H1 (cell line): ENCODE measurements around the gene SIK3. TPM values are rescaled to one million over a fixed set of nuclear protein-coding genes. Genes with fewer than 3 reads are reported as not detected.

Experiments used
- CTCF ChIA-PET: fragments of 300-600 bp; sonication (Branson Sonifier 250); formaldehyde crosslinking; loops from one replicate; lab custom pipeline; 2021; ENCODE audit not compliant: partially characterized antibody; lab: Charles Lee
- POLR2A ChIA-PET: fragments of 300-600 bp; sonication (Branson Sonifier 250); formaldehyde crosslinking; loops from one replicate; lab custom pipeline; 2021; ENCODE audit warnings: inconsistent platforms; ENCODE audit not compliant: partially characterized antibody; lab: Charles Lee
- DNase-seq, 2 experiments: peaks; one replicate each; pipeline versions ENCODE4 v3.0.0 to v3.0.0-alpha.2; 2010 to 2022; ENCODE audit warnings: low spot score in 2 of 2, low read depth in 1 of 2, mixed read lengths in 1 of 2
- FAIRE-seq: peaks from 2 replicates; lab custom pipeline; 2011; peaks lifted over from hg19 to GRCh38; lab: Jason Lieb, UNC
- H2AFZ ChIP-seq: 2 replicates; pipeline ENCODE4 v1.8.1; 2012; ENCODE audit warnings: low read length, inconsistent platforms
- H2AK5ac ChIP-seq: 2 replicates; pipeline ENCODE4 v1.6.1; 2013; ENCODE audit warnings: low read depth, low read length
- H2BK120ac ChIP-seq: replicated peaks from 2 replicates; pipeline ENCODE3; 2013; ENCODE audit warnings: low read depth, low read length, inconsistent platforms
- H2BK12ac ChIP-seq: 2 replicates; pipeline ENCODE4 v1.6.1; 2013; ENCODE audit warnings: low read depth, low read length
- H2BK15ac ChIP-seq: 2 replicates; pipeline ENCODE4 v1.6.1; 2013; ENCODE audit warnings: low read length
- H2BK20ac ChIP-seq: 2 replicates; pipeline ENCODE4 v1.6.1; 2013; ENCODE audit warnings: low read length
- H2BK5ac ChIP-seq: 2 replicates; pipeline ENCODE4 v1.6.1; 2013; ENCODE audit warnings: low read depth, low read length
- H3K14ac ChIP-seq: 2 replicates; pipeline ENCODE4 v1.6.1; 2013; ENCODE audit warnings: inconsistent platforms; ENCODE audit not compliant: insufficient read length
- H3K18ac ChIP-seq: 2 replicates; pipeline ENCODE4 v1.6.1; 2013; ENCODE audit warnings: low read length; ENCODE audit errors: extremely low read depth
- H3K23ac ChIP-seq: 2 replicates; pipeline ENCODE4 v1.6.1; 2013; ENCODE audit warnings: inconsistent platforms; ENCODE audit not compliant: insufficient read length
- H3K23me2 ChIP-seq: 2 replicates; pipeline ENCODE4 v1.6.1; 2013; ENCODE audit warnings: low read depth, low read length
- H3K27ac ChIP-seq: 2 replicates; pipeline ENCODE4 v1.6.1; 2011; ENCODE audit warnings: low read depth, low read length, inconsistent platforms
- H3K27me3 ChIP-seq, 4 experiments: replicated peaks in 1 of 4; 1 replicate in 1 of 4; 2 replicates in 3 of 4; pipeline versions ENCODE4 v1.6.1 to v1.8.1; 2011 to 2013; ENCODE audit warnings: low read length in 3 of 4, mild to moderate bottlenecking in 3 of 4, inconsistent platforms in 2 of 4, mixed read lengths in 2 of 4, moderate library complexity in 1 of 4; ENCODE audit not compliant: control insufficient read depth in 3 of 4, insufficient read depth in 3 of 4; ENCODE audit errors: extremely low read depth in 1 of 4
- H3K36me3 ChIP-seq, 4 experiments: 2 replicates each; pipeline versions ENCODE4 v1.6.1 to v1.8.1; 2011 to 2013; ENCODE audit warnings: mild to moderate bottlenecking in 4 of 4, low read length in 3 of 4, moderate library complexity in 2 of 4, control low read depth in 1 of 4, inconsistent platforms in 1 of 4; ENCODE audit not compliant: insufficient read depth in 4 of 4, control insufficient read depth in 2 of 4
- H3K4ac ChIP-seq: replicated peaks from 2 replicates; pipeline ENCODE3; 2013; ENCODE audit warnings: low read length, low read depth, mixed read lengths, inconsistent platforms; ENCODE audit not compliant: insufficient read length
- H3K4me1 ChIP-seq, 4 experiments: replicated peaks in 1 of 4; 1 replicate in 1 of 4; 2 replicates in 3 of 4; pipeline versions ENCODE4 v1.6.1 to v1.8.1; 2011 to 2013; ENCODE audit warnings: low read length in 3 of 4, inconsistent platforms in 2 of 4, mixed read lengths in 1 of 4; ENCODE audit not compliant: insufficient read depth in 4 of 4, control insufficient read depth in 3 of 4
- H3K4me2 ChIP-seq, 2 experiments: 2 replicates each; pipeline versions ENCODE4 v1.6.1 to v1.8.1; 2011 to 2013; ENCODE audit warnings: low read depth in 2 of 2, low read length in 2 of 2, control low read depth in 1 of 2, inconsistent platforms in 1 of 2, mild to moderate bottlenecking in 1 of 2; ENCODE audit not compliant: insufficient read depth in 1 of 2
- H3K4me3 ChIP-seq, 4 experiments: fragments of 200-600, 300-600 bp in 1 of 4; sonication (generic), shearing (Covaris generic), sonication (Bioruptor Twin) in 1 of 4; 2 replicates each; pipeline versions ENCODE4 v1.5.1 to v1.8.1; 2011 to 2016; ENCODE audit warnings: low read length in 4 of 4, low read depth in 3 of 4, control low read depth in 2 of 4, inconsistent platforms in 2 of 4, mild to moderate bottlenecking in 2 of 4, mixed read lengths in 1 of 4, moderate library complexity in 1 of 4; ENCODE audit not compliant: insufficient read depth in 2 of 4; ENCODE audit errors: extremely low read depth in 1 of 4
- H3K56ac ChIP-seq: replicated peaks from 2 replicates; pipeline ENCODE3; 2013; ENCODE audit warnings: low read depth, mild to moderate bottlenecking, mixed read lengths, low read length, inconsistent platforms; ENCODE audit not compliant: insufficient read length
- H3K79me1 ChIP-seq: 2 replicates; pipeline ENCODE4 v1.6.1; 2013; ENCODE audit warnings: low read depth, low read length, control low read depth
- H3K79me2 ChIP-seq, 2 experiments: 2 replicates each; pipeline versions ENCODE4 v1.6.1 to v1.8.1; 2012 to 2013; ENCODE audit warnings: low read length in 2 of 2, mild to moderate bottlenecking in 2 of 2, inconsistent platforms in 1 of 2; ENCODE audit not compliant: insufficient read depth in 2 of 2, control insufficient read depth in 1 of 2
- H3K9ac ChIP-seq, 4 experiments: replicated peaks in 1 of 4; 1 replicate in 1 of 4; 2 replicates in 3 of 4; pipeline versions ENCODE4 v1.6.1 to v1.8.1; 2011 to 2013; ENCODE audit warnings: low read depth in 3 of 4, low read length in 3 of 4, control low read depth in 2 of 4, mild to moderate bottlenecking in 2 of 4, moderate library complexity in 2 of 4, inconsistent platforms in 1 of 4; ENCODE audit errors: extremely low read depth in 1 of 4
- H3K9me3 ChIP-seq, 2 experiments: 2 replicates each; pipeline versions ENCODE4 v1.6.1 to v1.8.1; 2012 to 2013; ENCODE audit warnings: mild to moderate bottlenecking in 2 of 2, moderate library complexity in 2 of 2, control low read depth in 1 of 2, inconsistent platforms in 1 of 2, low read depth in 1 of 2, low read length in 1 of 2, mixed read lengths in 1 of 2; ENCODE audit not compliant: insufficient read depth in 2 of 2
- H4K20me1 ChIP-seq, 2 experiments: replicated peaks in 1 of 2; 2 replicates each; pipeline versions ENCODE3 to v1.8.1; 2011 to 2013; ENCODE audit warnings: inconsistent platforms in 2 of 2, low read length in 2 of 2, mild to moderate bottlenecking in 1 of 2; ENCODE audit not compliant: insufficient read depth in 2 of 2, control insufficient read depth in 1 of 2
- H4K5ac ChIP-seq: 2 replicates; pipeline ENCODE4 v1.6.1; 2013; ENCODE audit warnings: low read length, low read depth, mixed read lengths, inconsistent platforms; ENCODE audit not compliant: insufficient read length
- H4K8ac ChIP-seq: 2 replicates; pipeline ENCODE4 v1.8.0; 2013; ENCODE audit warnings: mild to moderate bottlenecking, moderate library complexity, low read length, inconsistent platforms; ENCODE audit not compliant: insufficient read depth; ENCODE audit errors: extremely low read depth
- H4K91ac ChIP-seq: replicated peaks from 2 replicates; pipeline ENCODE3; 2013; ENCODE audit warnings: low read length, mixed read lengths, inconsistent platforms; ENCODE audit not compliant: insufficient read length
- BCL11A ChIP-seq, 2 experiments: IDR thresholded peaks; one replicate each; pipeline ENCODE4 v1.6.1; 2011; ENCODE audit warnings: low read depth in 2 of 2, low read length in 2 of 2, mild to moderate bottlenecking in 2 of 2
- CBX5 ChIP-seq: fragments of 300-800, 300-1000 bp; sonication (generic); IDR thresholded peaks from 2 replicates; pipeline ENCODE4 v1.7.1; 2016; ENCODE audit warnings: antibody characterized with exemption, low read length, low read depth
- CHD1 ChIP-seq: IDR thresholded peaks from 2 replicates; pipeline ENCODE4 v1.6.1; 2012; ENCODE audit warnings: low read depth, low read length, improper control_type of control experiment
- GABPA ChIP-seq: IDR thresholded peaks from 2 replicates; pipeline ENCODE4 v1.6.1; 2011; ENCODE audit warnings: mild to moderate bottlenecking, low read length, moderate library complexity, borderline replicate concordance; ENCODE audit not compliant: insufficient read depth
- GTF2F1 ChIP-seq: IDR thresholded peaks from 2 replicates; pipeline ENCODE4 v1.6.1; 2012; ENCODE audit warnings: low read depth, low read length, improper control_type of control experiment, borderline replicate concordance
- JUND ChIP-seq: IDR thresholded peaks from 2 replicates; pipeline ENCODE4 v1.6.1; 2011; ENCODE audit warnings: mild to moderate bottlenecking, improper control_type of control experiment, low read length
- KDM5A ChIP-seq: fragments of 200-600 bp; IDR thresholded peaks from 2 replicates; pipeline ENCODE4 v1.7.1; 2012; ENCODE audit warnings: mild to moderate bottlenecking, low read length, inconsistent platforms, mixed read lengths
- PHF8 ChIP-seq: fragments of 200-600 bp; sonication (generic); conservative IDR thresholded peaks from 2 replicates; pipeline ENCODE4 v1.7.1; 2012; ENCODE audit warnings: low read depth, mild to moderate bottlenecking, inconsistent platforms, low read length, moderate library complexity
- POLR2AphosphoS5 ChIP-seq: IDR thresholded peaks from 2 replicates; pipeline ENCODE4 v1.6.1; 2011; ENCODE audit warnings: low read depth, low read length
- SP1 ChIP-seq: IDR thresholded peaks from 2 replicates; pipeline ENCODE4 v1.6.1; 2011; ENCODE audit warnings: low read depth, low read length
- SRF ChIP-seq: IDR thresholded peaks from 2 replicates; pipeline ENCODE4 v1.6.1; 2011; ENCODE audit warnings: mild to moderate bottlenecking, low read depth, low read length, moderate library complexity
- ZNF274 ChIP-seq: IDR thresholded peaks from 2 replicates; pipeline ENCODE4 v1.7.0; 2012; ENCODE audit warnings: low read length, borderline replicate concordance; ENCODE audit errors: extremely low read depth
- whole genome bisulfite sequencing, 2 experiments: shearing (Covaris generic) in 1 of 2; methylation state at CpG; one replicate each; pipeline versions ENCODE4 v1.1.6 to v1.1.7; 2013 to 2015; ENCODE audit warnings: low lambda C conversion rate in 2 of 2, mixed read lengths in 2 of 2, inconsistent platforms in 1 of 2, low coverage in 1 of 2, missing lambda C conversion rate in 1 of 2; ENCODE audit not compliant: insufficient replicate concordance in 2 of 2, insufficient coverage in 1 of 2, insufficient read length in 1 of 2; ENCODE audit errors: extremely low coverage in 1 of 2, missing lambda C conversion rate in 1 of 2; 5-methylcytosine and 5-hydroxymethylcytosine counted together
- polyA plus RNA-seq, 7 experiments: library from polyadenylated mRNA; depleted of rRNA in 3 of 7; stranded (reverse) in 5 of 7; unstranded in 2 of 7; fragments of >200 nt in 5 of 7; fragments of 200-250 nt in 2 of 7; gene quantifications; 1 replicate in 5 of 7; 2 replicates in 1 of 7; 4 replicates in 1 of 7; pipeline versions ENCODE4 v1.2.1 to v1.2.3, GENCODE V29; 2011 to 2013; ENCODE audit warnings: missing spikeins in 2 of 7, mixed read lengths in 2 of 7
- total RNA-seq: library from RNA; stranded (reverse); fragmentation: NEBNext Ultra II Directional; extraction: Animal tissue kit (Norgen Biotek cat#: 25700); gene quantifications from 2 replicates; pipeline ENCODE4 v1.2.1, GENCODE V29; 2021
- TF ChIP-seq, protein P1 (sequence below), 3 experiments: IDR thresholded peaks; 1 replicate in 2 of 3; 2 replicates in 1 of 3; pipeline versions ENCODE4 v1.5.1 to v1.6.1; 2011; ENCODE audit warnings: low read length in 3 of 3, mild to moderate bottlenecking in 3 of 3, inconsistent platforms in 2 of 3, low read depth in 1 of 3, moderate library complexity in 1 of 3; ENCODE audit not compliant: insufficient read depth in 1 of 3; ENCODE audit errors: control extremely low read depth in 1 of 3

SIK3 gene
- total and polyA plus RNA-seq, 2 of the 8 experiments (the other 6 are each of a cell fraction or from before 2014, with no cell fraction given) = 19.9 to 32.1 TPM

DNA sequence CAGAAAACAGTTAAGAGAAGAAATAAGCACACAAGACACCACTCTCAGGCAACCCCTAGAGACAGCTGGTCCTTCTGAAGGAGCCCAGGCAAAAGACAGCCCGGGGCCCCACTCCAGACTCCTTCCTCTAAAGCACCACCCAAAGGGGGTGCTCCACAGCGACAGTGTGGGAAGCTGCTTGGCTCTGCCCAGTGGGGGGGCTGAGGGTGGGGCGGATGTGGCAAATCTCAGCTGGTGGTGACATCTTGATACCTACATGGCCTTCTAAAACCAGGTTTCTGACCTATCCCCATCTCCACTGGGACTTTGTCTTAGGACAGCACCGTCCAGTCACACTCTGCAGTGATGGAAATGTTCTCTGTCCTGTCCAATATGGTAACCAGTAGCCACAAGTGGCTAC is 250.6 kb downstream of the SIK3 start:
- Histone ChIP-seq H3K14ac (no peak overlapping the region), H3K27me3 (no peaks in the 10 kb centered on the region), H4K8ac (no peak overlapping the region), H3K23ac (no peak overlapping the region), H4K20me1 (no peaks in the 10 kb centered on the region), H2BK15ac (no peak overlapping the region), H3K36me3 (peaks cover 12 to 46% (median 29%) of the 10 kb centered on the region in 4 experiments; a peak in 7 of 8 replicates), H4K5ac (no peak overlapping the region), H3K56ac (no peak overlapping the region), H3K79me2 (no peaks in the 10 kb centered on the region), H3K18ac (no peak overlapping the region), H3K27ac (no peak overlapping the region), H2BK20ac (no peak overlapping the region), H4K91ac (no peak overlapping the region), H2AFZ (no peak overlapping the region), H2BK120ac (no peak overlapping the region), H2BK12ac (no peak overlapping the region), H3K4me3 (no peak overlapping the region), H3K4ac (no peak overlapping the region), H2AK5ac (no peak overlapping the region), H2BK5ac (no peak overlapping the region), H3K9ac (no peak overlapping the region), H3K4me2 (no peak overlapping the region), H3K9me3 (no peaks in the 10 kb centered on the region), H3K79me1 (no peaks in the 10 kb centered on the region), H3K4me1 (no peaks in the 10 kb centered on the region), H3K23me2 (no peaks in the 10 kb centered on the region)
- DNase-seq (no peak), FAIRE-seq (no peak)
- CTCF ChIA-PET = interaction anchor here (0.8 to 3.4 kb wide), 5 partner anchors 11 to 379 kb away, joined by 3 to 16 read pairs (median 3); partner anchors contain the start of genes APOA1 and APOA5
- POLR2A ChIA-PET = no interaction called here
- WGBS, 2 experiments = 90% methylated on average over 4 of the region's 4 CpGs; no CpG with 5 or more reads in 1 of the 2 experiments
- TF ChIP-seq SRF (no peak), GTF2F1 (no peak), GABPA (no peak), CBX5 (no peak), KDM5A (no peak), JUND (no peak), SP1 (no peak), POLR2AphosphoS5 (no peak), BCL11A (IDR thresholded peaks at IDR 0.05; ENCODE audit: low read depth in 2 of 2, low read length in 2 of 2) (no peak), ZNF274 (no peak), CHD1 (no peak), PHF8 (no peak)
- TF ChIP-seq, protein P1, sequence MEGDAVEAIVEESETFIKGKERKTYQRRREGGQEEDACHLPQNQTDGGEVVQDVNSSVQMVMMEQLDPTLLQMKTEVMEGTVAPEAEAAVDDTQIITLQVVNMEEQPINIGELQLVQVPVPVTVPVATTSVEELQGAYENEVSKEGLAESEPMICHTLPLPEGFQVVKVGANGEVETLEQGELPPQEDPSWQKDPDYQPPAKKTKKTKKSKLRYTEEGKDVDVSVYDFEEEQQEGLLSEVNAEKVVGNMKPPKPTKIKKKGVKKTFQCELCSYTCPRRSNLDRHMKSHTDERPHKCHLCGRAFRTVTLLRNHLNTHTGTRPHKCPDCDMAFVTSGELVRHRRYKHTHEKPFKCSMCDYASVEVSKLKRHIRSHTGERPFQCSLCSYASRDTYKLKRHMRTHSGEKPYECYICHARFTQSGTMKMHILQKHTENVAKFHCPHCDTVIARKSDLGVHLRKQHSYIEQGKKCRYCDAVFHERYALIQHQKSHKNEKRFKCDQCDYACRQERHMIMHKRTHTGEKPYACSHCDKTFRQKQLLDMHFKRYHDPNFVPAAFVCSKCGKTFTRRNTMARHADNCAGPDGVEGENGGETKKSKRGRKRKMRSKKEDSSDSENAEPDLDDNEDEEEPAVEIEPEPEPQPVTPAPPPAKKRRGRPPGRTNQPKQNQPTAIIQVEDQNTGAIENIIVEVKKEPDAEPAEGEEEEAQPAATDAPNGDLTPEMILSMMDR (IDR thresholded peaks at IDR 0.05; ENCODE audit: control extremely low read depth in 1 of 3, insufficient read depth in 1 of 3, low read depth in 1 of 3, low read length in 3 of 3) = no peak
